Stimulated activated naive CD8-positive, alpha-beta T cell treated with anti-CD3 and anti-CD28 coated beads, Interleukin-15, Interleukin-2, amounts not matched to agents 100 ng/mL and 50 ng/mL, for 24 hours (primary cell): ENCODE measurements around the gene PSMC3.

Experiments used
- H3K27ac Mint-ChIP-seq: one replicate; pipeline ENCODE4 v1.8.0; 2021; ENCODE audit warnings: mild to moderate bottlenecking, mixed read lengths
- H3K27me3 Mint-ChIP-seq: one replicate; pipeline ENCODE4 v1.8.0; 2021; ENCODE audit warnings: mixed read lengths
- H3K36me3 Mint-ChIP-seq: one replicate; pipeline ENCODE4 v1.8.0; 2021; ENCODE audit warnings: low read depth, mixed read lengths
- H3K4me1 Mint-ChIP-seq: one replicate; pipeline ENCODE4 v1.8.0; 2021; ENCODE audit warnings: low read depth, mixed read lengths
- H3K4me3 Mint-ChIP-seq: one replicate; pipeline ENCODE4 v1.8.0; 2021; ENCODE audit warnings: mild to moderate bottlenecking, mixed read lengths
- H3K9me3 Mint-ChIP-seq: one replicate; pipeline ENCODE4 v1.8.0; 2021; ENCODE audit warnings: mixed read lengths

The PSMC3 gene

DNA sequence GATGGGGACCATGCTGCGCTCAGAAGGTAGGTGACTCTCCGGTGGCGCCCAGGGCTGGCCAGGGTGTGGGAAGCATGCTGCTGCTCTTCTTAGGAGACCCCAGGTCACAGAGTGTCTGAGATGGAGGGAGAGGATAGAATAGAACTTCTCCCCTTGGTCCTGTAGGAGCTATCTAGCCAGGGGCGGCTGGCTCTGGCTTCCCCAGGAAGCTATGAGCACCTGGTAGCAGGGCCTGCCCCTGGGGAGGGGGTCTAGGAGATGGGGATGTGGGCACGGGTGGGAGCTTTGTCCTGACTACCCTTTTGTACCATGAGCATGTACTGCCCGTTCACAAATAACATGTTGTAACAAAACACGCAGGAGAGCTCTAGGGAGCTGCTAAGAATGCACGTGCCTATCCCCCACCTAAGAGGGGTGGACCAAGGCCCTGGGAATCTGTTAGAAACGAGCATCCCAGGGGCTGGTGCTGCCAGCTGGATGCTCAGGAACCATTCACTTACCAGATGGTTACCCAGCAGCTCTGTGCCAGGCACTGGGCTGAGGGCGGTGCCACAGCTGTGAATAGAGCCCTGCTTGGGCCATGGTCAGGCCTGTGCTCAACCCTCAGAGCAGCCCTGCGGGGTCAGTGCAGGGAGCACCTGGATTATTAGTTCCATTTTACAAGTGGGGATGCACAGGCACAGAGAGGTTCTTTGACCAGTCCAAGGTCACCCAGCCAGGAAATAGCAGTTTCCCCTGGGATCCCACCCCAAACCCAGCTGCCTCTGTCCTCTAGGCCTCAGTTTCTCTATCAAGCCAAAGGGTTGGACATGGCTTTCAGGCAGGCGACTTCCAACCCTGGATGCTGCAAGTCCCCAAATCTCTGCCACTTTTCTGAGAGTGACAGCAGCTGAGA is 15.6 kb downstream of the PSMC3 start:
- Mint-ChIP-seq H3K4me1 (peaks cover 18% of the 10 kb centered on the region), H3K4me3 (no peak overlapping the region), H3K27ac (no peak overlapping the region), H3K36me3 (peaks cover 6% of the 10 kb centered on the region), H3K9me3 (no peaks in the 10 kb centered on the region), H3K27me3 (no peaks in the 10 kb centered on the region)

DNA sequence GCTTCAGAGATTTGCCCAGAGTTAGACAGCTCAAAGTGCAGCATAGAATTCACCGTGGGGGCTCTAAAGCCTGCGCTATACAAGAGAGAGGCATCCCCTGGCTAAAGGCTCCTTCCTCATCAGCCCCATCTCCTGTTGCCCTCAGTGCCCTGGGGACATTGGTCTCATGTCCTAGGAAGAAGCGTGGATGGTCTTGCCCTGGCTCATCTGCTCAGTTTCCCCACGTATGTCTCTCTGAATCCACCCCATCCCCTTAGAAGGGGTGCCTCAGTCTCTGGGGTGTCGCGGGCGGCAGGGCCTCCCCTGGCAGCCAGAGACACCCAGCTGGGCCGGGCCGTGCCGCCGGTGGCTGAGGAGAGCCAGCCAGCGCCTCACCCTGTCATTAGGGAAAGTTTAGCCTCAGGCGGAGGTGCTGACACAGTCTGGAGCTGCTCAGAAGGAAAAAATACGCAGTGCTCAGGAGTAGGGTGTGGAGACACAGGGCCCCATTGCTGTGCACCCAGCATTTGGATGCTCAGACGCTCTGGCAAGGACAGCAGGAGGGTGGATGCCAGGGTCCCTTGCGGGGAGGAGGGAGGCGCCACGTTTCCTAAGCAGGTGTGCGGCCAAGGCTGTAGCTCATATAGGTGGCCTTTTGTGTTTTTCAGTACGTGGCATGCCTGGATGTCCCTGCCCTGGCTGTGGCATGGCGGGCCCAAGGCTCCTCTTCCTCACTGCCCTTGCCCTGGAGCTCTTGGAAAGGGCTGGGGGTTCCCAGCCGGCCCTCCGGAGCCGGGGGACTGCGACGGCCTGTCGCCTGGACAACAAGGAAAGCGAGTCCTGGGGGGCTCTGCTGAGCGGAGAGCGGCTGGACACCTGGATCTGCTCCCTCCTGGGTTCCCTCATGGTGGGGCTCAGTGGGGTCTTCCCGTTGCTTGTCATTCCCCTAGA is 16.5 kb downstream of the PSMC3 start:
- Mint-ChIP-seq H3K27ac (peak overlapping the region; percentile 93), H3K36me3 (peaks cover 6% of the 10 kb centered on the region), H3K4me1 (peaks cover 18% of the 10 kb centered on the region), H3K27me3 (no peaks in the 10 kb centered on the region), H3K4me3 (peak overlapping the region; percentile 90), H3K9me3 (no peaks in the 10 kb centered on the region)

DNA sequence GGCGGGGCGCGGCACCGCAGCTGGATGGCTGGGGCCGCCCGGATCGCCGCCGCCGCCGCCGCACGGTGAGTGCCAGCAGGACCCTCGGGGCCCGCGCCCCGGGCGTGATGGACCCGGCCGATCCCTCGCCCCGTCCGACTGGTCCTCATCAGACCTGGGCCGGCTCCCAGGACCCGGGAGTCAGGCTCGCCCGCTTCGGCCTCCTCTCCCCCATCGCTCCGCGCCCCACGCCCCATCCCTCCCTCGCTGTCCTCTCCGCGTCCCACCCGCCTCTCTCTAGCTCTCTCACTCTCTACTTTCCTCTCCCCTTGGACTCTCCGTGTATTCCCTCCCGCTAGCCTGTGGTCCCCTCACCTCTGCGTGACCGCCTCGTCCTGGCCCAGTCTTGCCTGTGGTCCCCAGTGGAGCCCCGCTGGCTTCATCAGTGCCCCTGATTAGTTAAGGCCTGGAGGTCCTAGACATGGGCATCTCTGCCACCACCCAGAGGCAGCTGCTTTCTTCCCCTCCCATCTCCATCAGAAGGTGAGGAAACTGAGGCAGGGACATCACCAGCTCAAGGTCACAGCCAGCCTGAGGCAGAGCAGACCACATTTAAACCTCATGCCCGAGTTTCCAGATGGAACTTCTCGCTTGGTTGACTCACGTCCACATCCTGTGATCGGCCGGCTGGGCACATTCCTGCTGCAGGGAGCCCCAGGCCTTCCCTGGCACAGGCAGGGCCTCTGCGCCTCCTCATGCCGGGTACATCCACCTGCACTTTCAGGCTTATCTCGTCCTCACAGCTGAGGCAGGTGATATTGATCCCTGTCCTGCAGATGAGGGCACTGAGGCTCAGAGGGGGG is 17.4 kb downstream of the PSMC3 start:
- H3K27me3 Mint-ChIP-seq = no peaks in the 10 kb centered on the region
- H3K36me3 Mint-ChIP-seq = peaks cover 5% of the 10 kb centered on the region
- peak overlapping the region; percentile 93 for H3K27ac Mint-ChIP-seq
- peaks cover 18% of the 10 kb centered on the region for H3K4me1 Mint-ChIP-seq
- H3K9me3 Mint-ChIP-seq = no peaks in the 10 kb centered on the region
- peak overlapping the region; percentile 90 for H3K4me3 Mint-ChIP-seq

DNA sequence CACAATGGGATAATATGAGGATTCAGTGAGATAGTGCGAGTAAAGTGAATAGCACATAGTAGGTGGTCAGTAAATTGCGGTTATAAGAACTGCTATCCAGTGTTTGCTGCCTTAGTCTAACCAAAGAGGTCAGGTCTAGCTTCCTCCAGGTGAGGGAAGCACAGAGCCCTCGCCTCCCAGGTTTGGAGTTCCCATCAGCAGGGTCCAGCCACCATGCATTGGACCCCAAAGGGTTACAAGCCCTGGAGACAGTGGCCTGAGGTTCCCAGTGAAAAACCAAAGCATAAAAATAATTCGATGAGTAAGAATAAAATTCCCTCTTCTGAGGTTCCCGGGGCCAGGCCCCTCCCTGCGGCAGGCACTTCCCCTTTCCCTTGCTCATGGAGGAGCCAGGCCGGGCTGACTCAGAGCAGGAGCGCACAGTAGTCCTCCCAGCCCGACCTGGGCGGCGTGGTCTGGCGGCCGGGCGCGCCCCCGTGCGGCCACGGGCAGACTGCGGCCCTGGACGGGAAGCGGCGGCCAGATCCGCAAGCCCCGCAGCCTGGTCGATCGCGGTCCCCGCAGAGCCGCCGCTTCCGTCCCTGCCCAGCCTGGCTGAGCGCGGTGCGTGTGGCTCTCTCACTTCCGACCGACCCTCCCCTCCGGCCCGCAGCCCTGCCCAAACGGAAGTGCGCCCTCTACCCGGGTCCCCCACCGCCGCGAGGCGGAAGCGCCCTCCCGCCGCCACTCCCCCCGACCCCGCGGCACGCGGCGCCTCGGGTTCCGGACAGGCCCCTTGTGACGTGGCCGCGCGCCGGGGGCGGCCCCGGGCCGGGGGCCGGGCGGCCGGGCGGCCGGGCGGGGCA is 18.3 kb downstream of the PSMC3 start, which contains the start of gene SLC39A13:
Gene SLC39A13, plus strand, starts transcription at position 845 of the 845 bp plus-strand sequence. CDS start 1,505 bp downstream, outside the sequence.
- Mint-ChIP-seq H3K9me3 (no peaks in the 10 kb centered on the region), H3K36me3 (no peaks in the 10 kb centered on the region), H3K27ac (peak within 1 kb of the TSS; percentile 96), H3K27me3 (no peaks in the 10 kb centered on the region), H3K4me1 (peaks cover 18% of the 10 kb centered on the region), H3K4me3 (peak within 1 kb of the TSS; percentile 91)

DNA sequence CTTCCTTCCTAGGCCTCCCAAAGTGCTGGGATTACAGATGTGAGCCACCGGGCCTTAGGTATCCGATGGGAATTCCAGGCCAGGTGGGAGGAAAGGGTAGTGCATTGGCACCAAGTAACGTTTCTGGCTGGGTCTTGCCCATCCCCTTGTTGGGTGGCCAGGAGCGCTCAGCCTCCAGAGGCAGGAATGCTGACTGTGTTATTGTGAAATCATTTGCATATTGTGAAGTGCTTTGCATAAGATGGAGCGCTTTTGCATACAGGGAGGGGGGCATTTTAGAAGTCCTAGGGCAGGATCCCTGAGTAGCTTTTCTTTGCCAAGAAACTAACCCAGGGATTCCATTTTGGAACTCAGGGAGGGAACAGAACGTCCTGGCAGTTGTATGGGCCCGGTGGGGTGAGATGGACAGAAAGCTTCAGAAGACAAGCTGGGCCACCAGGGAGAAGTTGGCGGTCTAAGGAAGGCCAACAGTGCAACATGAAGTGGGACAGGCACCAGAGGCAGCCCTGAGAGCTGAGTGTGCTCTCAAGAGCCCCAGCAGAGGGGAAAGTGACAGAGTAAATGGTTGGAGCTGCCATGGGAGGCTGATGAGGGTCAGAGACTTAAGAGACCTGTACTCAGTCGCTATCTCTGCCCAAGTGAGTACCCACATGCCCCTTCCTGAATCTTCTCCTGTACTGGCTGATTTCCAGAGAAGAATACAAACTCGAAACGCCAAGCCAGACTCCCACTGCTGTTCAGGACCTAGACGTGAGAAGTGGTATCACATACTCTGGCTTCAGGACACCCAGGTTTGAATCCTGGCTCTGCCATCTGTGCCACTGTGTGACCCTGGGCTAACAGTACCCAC is 19.1 kb downstream of the PSMC3 start:
- no peaks in the 10 kb centered on the region for H3K36me3 Mint-ChIP-seq
- peak overlapping the region; percentile 91 for H3K4me3 Mint-ChIP-seq
- H3K9me3 Mint-ChIP-seq = no peaks in the 10 kb centered on the region
- H3K27me3 Mint-ChIP-seq = no peaks in the 10 kb centered on the region
- H3K27ac Mint-ChIP-seq = peak overlapping the region; percentile 96
- peaks cover 18% of the 10 kb centered on the region for H3K4me1 Mint-ChIP-seq

DNA sequence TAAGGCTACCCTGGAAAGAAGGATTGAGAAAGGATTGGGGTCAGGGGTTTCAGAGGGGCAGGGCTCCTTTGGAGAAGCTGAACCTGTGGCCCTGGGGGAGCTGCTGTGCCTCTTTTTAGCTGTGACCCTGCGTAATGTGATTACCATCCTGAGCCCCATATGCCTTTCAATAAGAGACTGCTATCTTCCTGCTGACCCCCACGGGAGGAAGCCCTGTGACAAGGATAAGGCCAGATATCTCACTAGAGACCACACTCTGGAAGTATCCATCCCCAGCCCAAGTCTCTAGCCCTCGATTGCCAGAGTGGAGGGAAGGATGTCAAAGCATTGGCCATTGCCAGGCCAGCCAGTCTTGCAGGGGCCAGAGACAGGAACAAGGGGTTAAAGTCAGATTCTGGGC is 22.7 kb downstream of the PSMC3 start:
- Mint-ChIP-seq H3K27ac (no peak overlapping the region), H3K4me3 (no peak overlapping the region), H3K9me3 (no peaks in the 10 kb centered on the region), H3K27me3 (no peaks in the 10 kb centered on the region), H3K36me3 (no peaks in the 10 kb centered on the region), H3K4me1 (peaks cover 24% of the 10 kb centered on the region)

DNA sequence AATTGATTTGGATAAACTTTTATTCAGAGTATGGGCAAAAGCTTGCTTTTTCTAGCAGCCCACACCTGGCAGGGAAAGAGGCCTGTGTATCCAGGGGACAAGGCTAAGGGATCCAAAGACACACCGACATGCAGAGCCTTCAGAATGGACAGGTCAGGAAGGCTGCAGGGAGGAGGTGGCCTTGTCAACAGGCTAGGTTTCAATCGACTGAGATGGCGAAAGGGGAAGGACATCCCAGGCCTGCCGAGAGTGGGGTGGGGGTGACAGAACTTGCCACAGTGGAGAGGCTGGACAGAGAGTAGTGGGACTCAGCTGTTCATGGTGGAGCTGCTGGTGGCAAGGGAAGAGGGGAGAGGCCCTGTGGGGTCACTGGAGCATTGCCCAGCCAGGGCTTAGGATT is 23.1 kb downstream of the PSMC3 start:
- no peak overlapping the region for H3K27ac Mint-ChIP-seq

DNA sequence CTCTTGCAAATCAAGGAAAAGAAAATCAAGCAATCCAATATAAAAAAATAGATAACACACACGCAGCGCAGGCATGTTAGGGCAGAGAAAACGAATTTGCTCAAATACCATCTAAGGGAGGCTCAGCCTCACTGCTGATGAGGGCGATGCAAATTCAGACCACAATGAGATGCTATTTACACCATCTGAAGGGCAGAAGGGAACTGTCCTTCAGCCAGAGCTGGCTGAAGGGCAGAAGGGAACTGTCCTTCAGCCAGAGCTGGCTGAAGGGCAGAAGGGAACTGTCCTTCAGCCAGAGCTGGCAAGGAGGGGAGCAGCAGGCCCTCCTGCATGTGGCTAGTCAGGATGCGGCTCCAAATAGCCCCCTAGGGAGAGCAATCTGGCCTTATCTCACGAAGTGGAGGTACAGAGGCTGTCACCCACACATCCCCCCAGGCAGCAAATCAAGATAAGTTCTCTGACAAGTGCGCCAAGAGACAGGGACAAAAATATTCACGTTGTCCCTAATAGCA is 25.4 kb downstream of the PSMC3 start:
- Mint-ChIP-seq H3K27ac (peak overlapping the region; percentile 74), H3K4me1 (peaks cover 15% of the 10 kb centered on the region), H3K36me3 (no peaks in the 10 kb centered on the region), H3K9me3 (no peaks in the 10 kb centered on the region), H3K27me3 (no peaks in the 10 kb centered on the region), H3K4me3 (peak overlapping the region; percentile 66)

More for the DNA sequence above, 23.1 kb downstream of the PSMC3 start:
- no peak overlapping the region for H3K4me3 Mint-ChIP-seq
- no peaks in the 10 kb centered on the region for H3K27me3 Mint-ChIP-seq
- no peaks in the 10 kb centered on the region for H3K36me3 Mint-ChIP-seq
- no peaks in the 10 kb centered on the region for H3K9me3 Mint-ChIP-seq
- H3K4me1 Mint-ChIP-seq = peaks cover 24% of the 10 kb centered on the region

- Mint-ChIP-seq H3K4me1 (peaks cover 22% of the 10 kb centered on the region), H3K4me3 (peak overlapping the region; percentile 74), H3K27ac (peak overlapping the region; percentile 74)
Observed at GRCh38 chr11:47399860-47400767, 26.1 kb downstream of the PSMC3 start.

GRCh38 chr11:47398551-47398950 is 27.7 kb downstream of the PSMC3 start:
- no peak overlapping the region for H3K4me3 Mint-ChIP-seq
- peaks cover 37% of the 10 kb centered on the region for H3K4me1 Mint-ChIP-seq
- H3K27ac Mint-ChIP-seq = no peak overlapping the region
- no peaks in the 10 kb centered on the region for H3K36me3 Mint-ChIP-seq
- no peaks in the 10 kb centered on the region for H3K9me3 Mint-ChIP-seq
- no peaks in the 10 kb centered on the region for H3K27me3 Mint-ChIP-seq

More at GRCh38 chr11:47399860-47400767, 26.1 kb downstream of the PSMC3 start:
- no peaks in the 10 kb centered on the region for H3K36me3 Mint-ChIP-seq
- no peaks in the 10 kb centered on the region for H3K9me3 Mint-ChIP-seq
- no peaks in the 10 kb centered on the region for H3K27me3 Mint-ChIP-seq

GRCh38 chr11:47398011-47398410 is 28.2 kb downstream of the PSMC3 start:
- Mint-ChIP-seq H3K4me3 (no peak overlapping the region), H3K4me1 (peaks cover 40% of the 10 kb centered on the region), H3K9me3 (no peaks in the 10 kb centered on the region), H3K27me3 (no peaks in the 10 kb centered on the region), H3K27ac (no peak overlapping the region), H3K36me3 (no peaks in the 10 kb centered on the region)

DNA sequence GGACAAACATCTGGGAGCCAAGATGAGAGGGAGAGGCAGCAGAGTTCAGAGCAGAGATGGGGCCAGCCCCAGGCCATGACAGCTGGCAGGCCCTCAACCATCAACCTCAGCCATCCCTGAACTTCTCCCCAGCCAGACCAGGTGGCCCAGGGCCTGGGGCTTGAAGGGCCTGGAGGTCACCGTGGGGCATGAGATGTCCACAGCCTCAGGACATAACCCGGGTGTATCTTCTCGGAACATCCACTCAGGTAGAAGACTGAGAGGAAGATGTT is 30.3 kb downstream of the PSMC3 start:
- Mint-ChIP-seq H3K9me3 (no peaks in the 10 kb centered on the region), H3K36me3 (no peaks in the 10 kb centered on the region), H3K4me1 (peaks cover 53% of the 10 kb centered on the region), H3K4me3 (no peak overlapping the region), H3K27me3 (no peaks in the 10 kb centered on the region), H3K27ac (peak overlapping the region; percentile 90)
